Gastroesophageal sphincter (tissue), 3 donors: Measurements from ENCODE around the gene STARD8.

Source experiments
- CTCF ChIP-seq, 4 experiments: fragments of 200-600 bp in 2 of 4; fragments of 450-650 bp in 2 of 4; sonication (generic) in 1 of 4; IDR thresholded peaks; one replicate each; pipeline ENCODE4 v1.5.1; 2017 to 2019; ENCODE audit warnings: antibody characterized with exemption in 4 of 4, mild to moderate bottlenecking in 2 of 4, moderate library complexity in 2 of 4
- EP300 ChIP-seq: sonication (generic); formaldehyde crosslinking; IDR thresholded peaks from one replicate; pipeline ENCODE4 v1.6.1; 2017; ENCODE audit warnings: antibody characterized with exemption, mild to moderate bottlenecking
- POLR2A ChIP-seq, 2 donors: fragments of 450-650 bp; IDR thresholded peaks; one replicate each; pipeline ENCODE4 v1.6.1; 2017; ENCODE audit warnings: antibody characterized with exemption in 2 of 2, mild to moderate bottlenecking in 2 of 2, moderate library complexity in 1 of 2

GRCh38 chrX:68598841-68599240, 48.6 kb upstream of the STARD8 start:
- TF ChIP-seq CTCF (IDR thresholded peaks at IDR 0.05) (no peak), POLR2A (IDR thresholded peaks at IDR 0.05) (no peak), EP300 (no peak)
